IMR-90 (cell line): ENCODE data around the gene C20orf144. TPM values are rescaled to one million over a fixed set of nuclear protein-coding genes. Genes with fewer than 3 reads are reported as not detected.

Source experiments
- ATAC-seq: fragments of 200-7000 bp; cut with Tn5 transposase; 2 replicates; pipeline ENCODE4 v1.9.1; 2020; ENCODE audit warnings: low read depth, mild to moderate bottlenecking, moderate library complexity
- BruUV-seq: library from RNA; stranded (reverse); fragments of 400-500 nt; replicated peaks from 2 replicates; lab custom pipeline; 2021; lab: Mats Ljungman, UMichigan
- CTCF ChIA-PET: fragments of 300-600 bp; formaldehyde crosslinking; extraction: SDS; loops from one replicate; lab custom pipeline; 2021; ENCODE audit warnings: antibody characterized with exemption; lab: Yijun Ruan, JAX
- POLR2A ChIA-PET: fragments of 300-600 bp; sonication (Branson Sonifier 250); formaldehyde crosslinking; loops from one replicate; lab custom pipeline; 2022; ENCODE audit warnings: antibody characterized with exemption; ENCODE audit not compliant: unreplicated experiment; lab: Charles Lee
- DNase-seq: peaks from one replicate; pipeline ENCODE4 v3.0.0; 2013
- H2AFZ ChIP-seq: replicated peaks from 2 replicates; pipeline ENCODE3; 2013; ENCODE audit warnings: low read length, mild to moderate bottlenecking; ENCODE audit not compliant: poor library complexity
- H2AK5ac ChIP-seq: 2 replicates; pipeline ENCODE4 v1.6.1; 2013; ENCODE audit warnings: low read depth, low read length, inconsistent platforms
- H2AK9ac ChIP-seq: replicated peaks from 2 replicates; pipeline ENCODE3; 2013; ENCODE audit warnings: mild to moderate bottlenecking, low read depth, low read length, moderate library complexity; ENCODE audit not compliant: poor library complexity
- H2BK120ac ChIP-seq: 2 replicates; pipeline ENCODE4 v1.6.1; 2013; ENCODE audit warnings: low read depth, low read length, inconsistent platforms
- H2BK15ac ChIP-seq: 3 replicates; pipeline ENCODE4 v1.6.1; 2013; ENCODE audit warnings: low read depth, low read length, inconsistent platforms
- H2BK20ac ChIP-seq: 2 replicates; pipeline ENCODE4 v1.6.1; 2013; ENCODE audit warnings: low read depth, mild to moderate bottlenecking, inconsistent platforms, low read length, moderate library complexity
- H2BK5ac ChIP-seq: 2 replicates; pipeline ENCODE4 v1.6.1; 2013; ENCODE audit warnings: mild to moderate bottlenecking, low read depth, low read length, inconsistent platforms; ENCODE audit not compliant: poor library complexity, severe bottlenecking
- H3K14ac ChIP-seq: replicated peaks from 2 replicates; pipeline ENCODE4 v1.6.1; 2013; ENCODE audit warnings: low read depth, low read length, inconsistent platforms
- H3K18ac ChIP-seq: 2 replicates; pipeline ENCODE4 v1.6.1; 2013; ENCODE audit warnings: low read depth, low read length, control low read depth
- H3K23ac ChIP-seq: 2 replicates; pipeline ENCODE4 v1.6.1; 2013; ENCODE audit warnings: low read depth, low read length, inconsistent platforms
- H3K27ac ChIP-seq: 2 replicates; pipeline ENCODE4 v1.5.1; 2013; ENCODE audit warnings: mild to moderate bottlenecking, control low read depth, low read length; ENCODE audit not compliant: insufficient read depth
- H3K27me3 ChIP-seq: 2 replicates; pipeline ENCODE4 v1.6.1; 2013; ENCODE audit warnings: low read length; ENCODE audit not compliant: control insufficient read depth, insufficient read depth
- H3K36me3 ChIP-seq: 2 replicates; pipeline ENCODE4 v1.6.1; 2013; ENCODE audit warnings: low read length, mixed read lengths; ENCODE audit not compliant: control insufficient read depth, insufficient read depth
- H3K4ac ChIP-seq: 2 replicates; pipeline ENCODE4 v1.6.1; 2013; ENCODE audit warnings: low read depth, low read length, inconsistent platforms
- H3K4me1 ChIP-seq: 2 replicates; pipeline ENCODE4 v1.6.1; 2013; ENCODE audit warnings: low read length, mixed read lengths; ENCODE audit not compliant: control insufficient read depth, insufficient read depth
- H3K4me2 ChIP-seq: 2 replicates; pipeline ENCODE4 v1.6.1; 2013; ENCODE audit warnings: low read depth, mild to moderate bottlenecking, control low read depth, low read length, moderate library complexity
- H3K4me3 ChIP-seq: 2 replicates; pipeline ENCODE4 v1.5.1; 2013; ENCODE audit warnings: low read depth, mild to moderate bottlenecking, control low read depth, low read length, moderate library complexity; ENCODE audit not compliant: insufficient read depth
- H3K56ac ChIP-seq: 2 replicates; pipeline ENCODE4 v1.6.1; 2013; ENCODE audit warnings: low read length, inconsistent platforms; ENCODE audit not compliant: insufficient read depth; ENCODE audit errors: extremely low read depth
- H3K79me1 ChIP-seq, 2 experiments: 2 replicates each; pipeline ENCODE4 v1.6.1; 2013; ENCODE audit warnings: low read length in 2 of 2, inconsistent platforms in 1 of 2, low read depth in 1 of 2
- H3K9ac ChIP-seq: 2 replicates; pipeline ENCODE4 v1.6.1; 2013; ENCODE audit warnings: low read depth, low read length, control low read depth
- H3K9me1 ChIP-seq: 2 replicates; pipeline ENCODE4 v1.6.1; 2013; ENCODE audit warnings: low read length, inconsistent platforms; ENCODE audit not compliant: insufficient read depth
- H3K9me3 ChIP-seq: 2 replicates; pipeline ENCODE4 v1.6.1; 2013; ENCODE audit warnings: low read length; ENCODE audit not compliant: control insufficient read depth, insufficient read depth
- H4K20me1 ChIP-seq: 2 replicates; pipeline ENCODE4 v1.6.1; 2013; ENCODE audit warnings: low read length, inconsistent platforms; ENCODE audit not compliant: insufficient read depth
- H4K5ac ChIP-seq: 2 replicates; pipeline ENCODE4 v1.6.1; 2013; ENCODE audit warnings: mild to moderate bottlenecking, low read depth, low read length, control low read depth
- H4K8ac ChIP-seq, 2 experiments: 2 replicates each; pipeline ENCODE4 v1.6.1; 2013; ENCODE audit warnings: low read depth in 2 of 2, low read length in 2 of 2, control low read depth in 1 of 2, inconsistent platforms in 1 of 2
- H4K91ac ChIP-seq: 2 replicates; pipeline ENCODE4 v1.6.1; 2013; ENCODE audit warnings: low read depth, low read length, inconsistent platforms; ENCODE audit not compliant: insufficient read depth
- MAZ ChIP-seq: IDR thresholded peaks from 2 replicates; pipeline ENCODE4 v1.6.1; 2012; ENCODE audit warnings: low read depth, mild to moderate bottlenecking, low read length, improper control_type of control experiment, moderate library complexity, borderline replicate concordance
- MXI1 ChIP-seq: IDR thresholded peaks from 2 replicates; pipeline ENCODE4 v1.6.1; 2012; ENCODE audit warnings: low read depth, mild to moderate bottlenecking, low read length, moderate library complexity, borderline replicate concordance
- POLR2A ChIP-seq: IDR thresholded peaks from 2 replicates; pipeline ENCODE4 v1.6.1; 2012; ENCODE audit warnings: mild to moderate bottlenecking, low read depth, low read length
- RFX5 ChIP-seq: IDR thresholded peaks from 2 replicates; pipeline ENCODE4 v1.8.0; 2012; ENCODE audit warnings: low read depth, mild to moderate bottlenecking, low read length, moderate library complexity
- USF2 ChIP-seq: fragments of 150-350 bp; IDR thresholded peaks from 2 replicates; pipeline ENCODE4 v1.6.1; 2017; ENCODE audit warnings: mild to moderate bottlenecking, antibody characterized with exemption, low read length, low read depth
- WGBS, 2 experiments: methylation state at CpG; one replicate each; pipeline versions ENCODE4 v1.1.5 to v1.1.7; 2013; ENCODE audit warnings: missing lambda C conversion rate in 2 of 2; ENCODE audit not compliant: insufficient read length in 1 of 2; ENCODE audit errors: extremely low coverage in 2 of 2; 5-methylcytosine and 5-hydroxymethylcytosine counted together
- dilution Hi-C: fragments of 300-500 bp; cut with HindIII; formaldehyde crosslinking; loops from one replicate; pipeline ENCODE4 v1.14.3; 2018; ENCODE audit warnings: low sequenced_read_pairs; ENCODE audit not compliant: unreplicated experiment
- in situ Hi-C: fragments of 300-500 bp; cut with MboI; formaldehyde crosslinking; loops from 3 replicates; pipeline ENCODE4 v1.14.3; 2019; ENCODE audit warnings: low sequenced_read_pairs, inconsistent platforms, mixed read lengths
- intact Hi-C: fragments of 100-400 bp; cut with micrococcal nuclease; formaldehyde crosslinking; loops from 2 replicates; pipeline ENCODE4 v1.10.0; 2022
- polyA plus RNA-seq, 3 experiments: library from polyadenylated mRNA; depleted of rRNA; stranded (reverse); fragments of >200 nt; gene quantifications; 2 replicates each; pipeline ENCODE4 v1.2.3, GENCODE V29; 2012; ENCODE audit warnings: low replicate concordance in 1 of 3
- total RNA-seq: library from RNA; depleted of rRNA; stranded (reverse); fragments of >200 nt; gene quantifications from 2 replicates; pipeline ENCODE4 v1.2.3, GENCODE V29; 2012

The C20orf144 gene
- total and polyA plus RNA-seq, 2 of the 4 experiments (the other 2 are of a cell fraction) = under 0.01 to 0.19 TPM

- no peak for ATAC-seq
- H3K4me1 ChIP-seq = no peaks in the 10 kb centered on the region; the same call in 1 of the 2 replicates
- H2AK9ac ChIP-seq = no peak overlapping the region
- H4K91ac ChIP-seq = no peak overlapping the region
- H3K56ac ChIP-seq = no peak overlapping the region
- H3K79me1 ChIP-seq = no peaks in the 10 kb centered on the region
- H3K18ac ChIP-seq = no peak overlapping the region
- no peak overlapping the region for H3K23ac ChIP-seq
- no peak overlapping the region for H3K4me2 ChIP-seq
- H3K9me1 ChIP-seq = no peaks in the 10 kb centered on the region
- CTCF ChIA-PET = interaction anchor here (0.6 kb wide), 1 partner anchor 197 kb away, joined by 3 read pairs; no protein-coding TSS in a partner anchor
- no peak overlapping the region for H2BK120ac ChIP-seq
- no peak overlapping the region for H2BK5ac ChIP-seq
- WGBS, 2 experiments = 86% methylated on average over 8 of the region's 14 CpGs; no CpG with 5 or more reads in 1 of the 2 experiments
- no peak overlapping the region for H4K8ac ChIP-seq
- no peak overlapping the region for H3K4ac ChIP-seq
- POLR2A ChIA-PET = no interaction called here
- no peaks in the 10 kb centered on the region for H4K20me1 ChIP-seq
- no peak overlapping the region for H2AFZ ChIP-seq
- intact Hi-C loops = no loop called here
- no peak overlapping the region for H2BK20ac ChIP-seq
- no peak overlapping the region for H3K9ac ChIP-seq
- TF ChIP-seq POLR2A = no peak
- no peak for TF ChIP-seq MAZ
- no peak for TF ChIP-seq USF2
- no peak for TF ChIP-seq MXI1
- no peak for TF ChIP-seq RFX5
- no peak overlapping the region for H3K4me3 ChIP-seq
- no peak overlapping the region for H3K27ac ChIP-seq
- H4K5ac ChIP-seq = no peak overlapping the region
- no peaks in the 10 kb centered on the region for H3K27me3 ChIP-seq
- no peak overlapping the region for H2BK15ac ChIP-seq
- in situ Hi-C loops = loop anchor here (5.0 kb wide), 1 partner anchor 202 kb away; no protein-coding TSS in a partner anchor
- no peaks in the 10 kb centered on the region for H3K9me3 ChIP-seq
- dilution Hi-C loops = no loop called here
- no peak for DNase-seq
- peaks cover 17% of the 10 kb centered on the region; the same call in 1 of the 2 replicates for H3K36me3 ChIP-seq
- no peak overlapping the region for H2AK5ac ChIP-seq
- H3K14ac ChIP-seq = no peak overlapping the region
- BruUV-seq = no TSS peak
Observed at GRCh38 chr20:33654680-33655161, 7.4 kb upstream of the C20orf144 start.
